Activated T-helper 9 cell treated with anti-CD3 and anti-CD28 coated beads, Interleukin-2, amount 50 U/mL, for 16 hours (primary cell): ENCODE data around the gene ITCH.
"Not testable (repeated sequence)": the region's sequence is repeated elsewhere in the genome, so short reads cannot be mapped to it uniquely, and the experiment has no call there.

ENCODE experiments used
- DNase-seq: peaks from one replicate; pipeline ENCODE4 v3.0.0-alpha.2; 2020; ENCODE audit warnings: low read depth

Gene ITCH

DNA sequence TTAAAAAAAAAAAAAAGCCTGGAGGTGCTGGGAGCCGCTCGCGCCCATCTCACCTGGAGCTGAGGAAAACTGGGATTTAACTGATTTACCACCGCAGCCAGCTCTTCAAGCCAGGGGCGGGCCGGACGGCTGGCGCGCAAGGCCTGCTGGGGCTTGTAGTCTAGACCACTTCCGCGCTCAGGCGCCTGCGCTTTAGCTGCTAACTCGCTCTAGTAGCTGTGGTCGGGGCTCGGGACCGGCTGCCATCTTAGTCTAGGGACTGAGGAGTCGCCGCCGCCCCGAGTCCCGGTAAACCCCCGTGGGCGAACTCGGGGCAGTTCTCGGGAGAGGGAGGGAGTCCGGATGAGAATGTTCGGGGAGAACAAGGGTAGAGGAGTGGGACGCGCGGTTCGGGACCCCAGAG is at the start of gene ITCH:
ITCH (plus strand) TSS at position 212 of the 403 bp plus-strand sequence. CDS start 30,539 bp downstream, outside the sequence.
- DNase-seq: peak; percentile 89

DNA sequence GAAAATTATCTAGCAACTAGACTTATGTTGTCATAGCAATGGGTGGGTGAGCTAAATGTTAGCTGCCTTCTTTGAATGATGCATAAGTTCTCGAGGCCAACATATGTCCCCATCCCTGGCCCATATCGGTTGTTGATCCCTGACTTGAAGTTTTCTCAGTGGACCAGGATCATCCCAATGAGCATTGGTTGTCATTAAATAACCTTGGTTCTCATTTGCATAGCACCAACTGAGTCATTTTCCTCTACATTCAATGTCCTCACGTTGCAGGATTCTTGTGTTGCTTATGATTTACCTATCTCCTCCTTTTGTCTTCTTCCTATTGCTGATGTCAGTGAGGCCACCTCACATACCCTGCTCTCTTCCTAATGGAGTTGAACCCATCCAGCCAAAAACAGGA is 47.8 kb upstream of the ITCH start:
- no peak for DNase-seq

DNA sequence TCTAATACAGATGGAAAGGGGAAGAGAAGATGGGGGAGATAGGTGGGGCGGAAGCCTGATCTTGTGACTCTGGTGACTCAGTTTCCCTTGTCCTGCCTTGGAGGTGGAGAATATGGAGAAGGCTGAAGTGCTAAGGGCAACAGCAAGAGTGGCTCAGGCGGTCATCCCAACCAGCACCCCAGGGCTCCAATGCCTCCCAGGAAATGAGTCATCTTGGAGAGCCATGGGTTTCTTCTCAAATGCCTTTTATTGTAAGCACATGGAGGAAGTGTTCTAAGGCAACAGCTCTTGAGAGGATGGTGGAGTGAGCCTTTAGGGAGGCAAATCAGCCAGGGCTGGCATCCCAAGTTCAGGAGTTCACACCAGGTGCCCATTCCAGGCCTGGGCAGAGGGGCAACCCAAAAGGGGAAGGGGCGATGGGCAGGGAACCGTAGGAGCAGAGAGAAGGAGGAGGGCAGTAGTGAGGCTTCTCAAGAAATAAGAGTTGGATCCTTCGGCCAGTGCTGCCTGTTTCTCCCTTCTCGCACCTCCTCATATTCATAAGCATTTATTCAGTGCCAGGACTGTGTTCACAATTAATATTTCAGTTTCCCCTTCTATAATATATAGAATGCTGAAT is 46.8 kb upstream of the ITCH start:
- DNase-seq: no peak

DNA sequence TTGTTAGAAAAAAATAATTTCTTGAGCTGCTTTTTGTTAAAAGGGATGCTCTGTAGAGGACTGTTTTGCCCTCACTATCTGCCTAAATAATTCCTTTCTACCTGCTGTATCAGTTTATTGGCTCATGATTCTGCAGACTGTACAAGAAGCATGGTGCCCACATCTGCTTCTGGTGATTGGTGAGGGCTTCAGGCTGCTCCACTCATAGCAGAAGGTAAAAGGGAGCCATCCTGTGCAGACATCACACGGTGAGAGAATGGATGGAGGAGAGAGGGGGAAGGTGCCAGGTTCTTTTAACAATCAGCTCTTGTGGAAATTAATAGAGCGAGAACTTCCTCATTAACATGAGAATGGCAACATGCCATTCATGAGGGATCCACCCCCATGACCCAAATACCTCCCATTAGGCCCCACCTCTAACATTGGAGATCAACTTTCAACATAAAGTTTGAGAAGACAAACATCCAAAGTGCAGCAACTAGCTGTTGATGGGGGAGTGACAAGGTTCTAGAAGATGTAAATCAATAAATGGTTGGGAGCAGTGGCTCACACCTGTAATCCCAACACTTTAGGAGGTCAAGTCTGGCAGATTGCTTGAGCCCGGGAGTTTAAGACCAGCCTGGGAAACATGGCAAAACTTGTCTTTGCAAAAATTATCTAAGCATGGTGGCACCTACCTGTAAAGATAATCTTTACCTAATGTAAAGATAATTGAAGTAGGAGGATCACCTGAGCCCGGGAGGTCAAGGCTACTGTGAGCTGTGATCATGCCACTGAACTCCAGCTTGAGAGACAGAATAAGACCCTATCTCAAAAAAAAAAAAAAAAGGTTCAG is 44.2 kb upstream of the ITCH start:
- DNase-seq: no peak

DNA sequence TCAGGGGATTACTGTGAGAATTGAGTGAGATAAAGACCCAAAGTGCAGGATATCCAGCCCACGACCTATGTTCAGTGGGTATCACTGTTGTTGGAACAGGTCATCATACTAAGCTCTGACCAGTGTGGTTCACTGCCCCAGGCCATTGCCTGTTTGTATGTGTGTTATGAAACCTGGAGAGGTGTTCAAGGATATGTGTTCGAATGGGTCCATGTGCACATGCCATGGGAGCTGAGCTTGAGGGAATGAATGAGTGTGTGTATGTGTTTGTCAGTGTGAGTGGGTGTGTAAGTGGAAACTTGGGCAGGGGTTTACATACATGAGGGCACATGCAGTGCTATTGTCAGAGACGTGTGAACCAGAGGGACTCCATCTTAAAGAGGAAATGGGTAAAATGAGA is 42.2 kb upstream of the ITCH start:
- DNase-seq: no peak

DNA sequence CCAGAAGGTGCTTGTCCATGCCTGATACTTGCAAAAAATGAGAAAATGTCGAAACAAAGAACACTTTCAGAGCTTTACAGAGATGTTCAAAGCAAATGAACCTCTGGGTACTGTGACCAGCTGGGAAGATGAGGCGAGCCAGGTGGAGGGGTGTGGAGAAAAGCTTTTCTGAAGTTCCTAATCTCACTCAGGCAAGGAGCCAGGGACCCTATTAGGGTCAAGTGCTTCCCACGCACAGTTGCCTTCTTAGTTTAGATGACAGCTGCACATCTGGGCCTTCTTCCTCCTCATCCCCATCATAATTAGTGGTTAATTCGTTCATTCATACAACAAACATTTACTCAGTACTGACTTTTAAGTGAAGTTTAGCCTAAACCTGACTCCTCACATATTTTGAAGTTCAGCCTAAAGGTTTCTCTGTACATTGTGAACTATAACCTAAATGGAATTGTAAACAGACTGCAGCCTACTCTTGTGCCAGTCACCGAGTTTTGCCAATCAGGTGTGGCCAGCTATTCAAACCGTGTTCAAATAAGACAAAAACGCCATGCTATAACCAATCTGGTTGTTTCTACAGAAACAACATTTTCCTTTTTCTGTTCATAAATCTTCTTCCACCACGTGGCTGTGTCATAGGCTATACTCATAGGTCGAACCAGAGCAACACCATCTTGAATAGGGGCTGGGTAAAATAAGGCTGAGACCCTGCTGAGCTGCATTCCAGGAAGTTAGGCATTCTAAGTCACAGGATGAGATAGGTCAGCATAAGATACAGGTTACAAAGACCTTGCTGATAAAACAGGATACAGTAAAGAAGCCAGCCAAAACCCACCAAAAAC is 40.6 kb upstream of the ITCH start:
- no peak for DNase-seq

DNA sequence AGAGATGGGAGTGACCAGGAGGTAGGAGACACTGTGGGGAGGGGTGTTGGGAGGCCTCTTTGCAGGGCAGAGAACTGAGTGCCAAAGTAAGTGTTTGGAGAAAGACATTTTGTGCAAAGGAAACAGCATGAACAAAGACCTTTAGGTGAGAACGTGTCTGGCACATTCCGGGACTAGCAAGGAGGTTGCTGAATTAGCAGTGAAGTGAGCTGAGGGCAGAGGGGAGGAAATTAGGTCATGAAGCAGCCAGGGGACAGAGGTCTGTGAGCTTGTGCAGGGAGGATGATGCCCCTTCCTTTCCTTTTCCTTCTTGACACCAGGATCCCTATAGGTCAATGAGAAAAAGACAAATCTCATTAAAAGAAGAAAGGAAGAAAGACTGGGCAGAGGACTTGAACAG is 38.5 kb upstream of the ITCH start:
- no peak for DNase-seq

DNA sequence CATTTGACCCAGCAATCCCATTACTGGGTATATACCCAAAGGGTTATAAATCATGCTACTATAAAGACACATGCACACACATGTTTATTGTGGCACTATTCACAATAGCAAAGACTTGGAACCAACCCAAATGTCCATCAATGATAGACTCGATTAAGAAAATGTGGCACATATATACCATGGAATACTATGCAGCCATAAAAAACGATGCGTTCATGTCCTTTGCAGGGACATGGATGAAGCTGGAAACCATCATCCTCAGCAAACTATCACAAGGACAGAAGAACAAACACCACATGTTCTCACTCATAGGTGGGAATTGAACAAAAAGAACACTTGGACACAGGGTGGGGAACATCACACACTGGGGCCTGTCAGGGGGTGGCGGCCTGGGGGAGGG is 34.9 kb upstream of the ITCH start:
- not testable (repeated sequence) for DNase-seq

DNA sequence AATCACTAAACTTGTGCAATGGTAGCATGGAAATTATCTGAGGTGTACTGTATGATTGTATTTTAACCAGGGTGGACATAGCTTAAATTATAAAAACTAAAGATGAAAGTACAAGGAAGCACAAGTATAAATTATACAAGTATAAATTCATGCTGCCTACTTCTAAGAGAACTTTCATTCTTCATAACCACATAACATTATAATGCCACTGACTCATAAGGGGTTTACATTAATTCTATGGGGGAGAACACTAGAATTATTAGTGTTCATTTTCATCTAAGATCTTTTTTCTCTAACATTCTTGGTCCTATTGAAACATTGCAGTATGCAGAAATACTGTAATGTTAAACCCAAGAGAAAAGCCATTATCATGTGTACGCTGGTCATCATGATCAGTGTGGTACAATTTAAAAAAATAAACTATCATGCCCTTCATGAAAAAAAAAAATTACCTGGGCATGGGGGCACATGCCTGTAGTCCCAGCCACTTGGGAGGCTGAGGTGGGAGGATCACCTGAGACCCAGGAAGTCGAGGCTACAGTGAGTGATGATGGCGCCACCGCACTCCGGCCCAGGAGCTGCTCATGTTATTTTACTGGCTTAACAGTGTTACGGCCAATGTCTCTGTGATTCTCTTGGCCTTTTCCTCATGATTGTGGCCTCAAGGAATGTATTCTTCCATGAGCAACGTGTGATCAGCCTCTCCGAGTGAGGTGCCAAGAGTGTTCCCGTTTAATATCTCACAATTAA is 34.0 kb upstream of the ITCH start:
- DNase-seq: no peak

DNA sequence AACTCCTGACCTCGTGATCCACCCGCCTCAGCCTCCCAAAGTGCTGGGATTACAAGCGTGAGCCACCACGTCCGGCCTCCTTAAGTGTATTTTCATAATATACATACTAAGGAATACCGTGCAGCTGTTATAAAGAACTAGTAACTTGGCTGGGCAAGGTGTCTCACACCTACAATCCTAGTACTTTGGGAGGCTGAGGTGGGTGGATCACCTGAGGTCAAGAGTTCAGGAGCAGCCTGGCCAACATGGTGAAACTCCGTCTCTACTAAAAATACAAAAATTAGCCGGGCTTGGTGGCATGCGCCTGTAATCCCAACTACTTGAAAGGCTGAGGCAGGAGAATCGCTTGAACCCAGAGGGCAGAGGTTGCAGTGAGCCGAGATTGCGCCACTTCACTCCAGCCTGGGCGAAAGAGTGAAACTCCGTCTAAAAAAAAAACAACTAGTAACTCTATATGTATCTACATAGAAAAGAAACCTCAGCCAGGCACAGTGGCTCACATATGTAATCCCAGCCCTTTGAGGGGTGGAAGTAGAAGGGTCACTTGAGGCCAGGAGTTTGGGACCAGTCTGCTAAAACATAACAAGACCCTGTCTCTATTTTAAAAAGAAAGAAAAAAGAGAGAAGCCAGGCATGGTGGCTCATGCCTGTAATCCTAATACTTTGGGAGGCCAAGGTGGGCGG is 32.1 kb upstream of the ITCH start:
- DNase-seq: not testable (repeated sequence)

DNA sequence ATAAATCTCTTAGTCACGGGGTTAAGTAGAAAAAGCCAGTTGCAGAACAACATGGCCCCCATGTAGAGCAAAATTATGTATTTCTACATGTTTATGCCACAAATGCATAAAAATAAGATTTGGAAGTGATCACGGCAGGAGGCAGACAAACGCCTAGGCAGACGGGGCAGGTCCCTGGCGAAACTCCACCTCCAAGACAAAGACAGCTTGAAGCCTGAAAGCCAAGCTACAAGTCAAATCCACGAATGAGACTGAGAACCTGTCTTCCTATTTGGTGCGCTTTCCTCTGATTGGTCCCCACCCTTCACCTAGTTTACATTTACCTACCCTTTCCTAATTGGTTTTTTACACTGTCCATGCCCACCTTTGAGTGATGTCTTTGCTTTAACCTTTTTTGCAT is 31.2 kb upstream of the ITCH start:
- DNase-seq: no peak

DNA sequence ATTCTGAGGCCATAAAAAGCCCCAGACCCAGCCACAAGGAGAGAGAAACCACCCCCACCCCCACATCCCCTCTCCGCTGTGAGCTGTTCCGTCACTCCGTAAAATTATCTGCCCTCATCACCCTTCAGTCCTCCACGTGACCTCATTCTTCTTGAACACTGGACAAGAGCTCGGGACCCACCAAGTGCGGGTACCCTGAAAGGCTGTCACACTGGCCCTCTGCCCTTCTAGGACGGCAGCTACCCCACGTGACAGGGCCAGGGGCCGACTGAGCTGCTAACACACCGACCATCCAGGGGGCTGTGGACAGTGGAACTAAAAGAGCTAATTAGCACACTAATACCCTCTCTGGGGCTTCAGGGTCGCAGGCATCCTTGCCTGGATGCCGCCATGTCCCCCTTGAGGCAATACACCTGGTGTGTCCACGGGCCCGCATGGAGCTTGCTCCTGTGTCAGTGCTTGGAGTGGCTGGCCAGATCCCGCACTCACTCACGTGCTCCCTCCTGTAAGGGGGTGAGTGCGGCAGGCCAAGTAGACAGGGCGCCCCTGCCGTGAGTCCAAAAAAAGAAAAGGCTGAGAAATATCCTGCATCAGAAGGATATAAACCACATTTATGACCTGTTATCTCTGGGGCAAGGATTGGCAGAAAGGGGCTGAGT is 30.7 kb upstream of the ITCH start:
- DNase-seq: no peak

DNA sequence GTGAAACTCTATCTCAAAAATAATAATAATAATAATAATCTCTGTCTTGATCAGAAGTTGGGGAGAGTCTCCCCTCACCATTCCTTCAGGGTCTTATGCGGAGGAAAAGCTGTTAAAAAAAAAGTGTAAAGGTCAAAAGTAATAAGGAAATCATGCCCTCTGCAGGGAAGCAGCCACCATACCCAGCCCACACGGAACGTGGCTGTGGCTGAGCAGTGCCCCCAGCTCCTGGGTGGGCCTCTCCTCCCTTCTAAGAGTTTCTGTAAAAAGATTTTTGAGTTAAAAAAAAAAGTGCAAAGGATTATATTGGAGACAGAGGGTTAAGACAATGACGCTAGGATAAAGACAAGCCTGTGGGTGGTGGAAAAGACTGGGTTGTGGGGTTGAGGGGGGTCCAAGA is 29.3 kb upstream of the ITCH start:
- no peak for DNase-seq

DNA sequence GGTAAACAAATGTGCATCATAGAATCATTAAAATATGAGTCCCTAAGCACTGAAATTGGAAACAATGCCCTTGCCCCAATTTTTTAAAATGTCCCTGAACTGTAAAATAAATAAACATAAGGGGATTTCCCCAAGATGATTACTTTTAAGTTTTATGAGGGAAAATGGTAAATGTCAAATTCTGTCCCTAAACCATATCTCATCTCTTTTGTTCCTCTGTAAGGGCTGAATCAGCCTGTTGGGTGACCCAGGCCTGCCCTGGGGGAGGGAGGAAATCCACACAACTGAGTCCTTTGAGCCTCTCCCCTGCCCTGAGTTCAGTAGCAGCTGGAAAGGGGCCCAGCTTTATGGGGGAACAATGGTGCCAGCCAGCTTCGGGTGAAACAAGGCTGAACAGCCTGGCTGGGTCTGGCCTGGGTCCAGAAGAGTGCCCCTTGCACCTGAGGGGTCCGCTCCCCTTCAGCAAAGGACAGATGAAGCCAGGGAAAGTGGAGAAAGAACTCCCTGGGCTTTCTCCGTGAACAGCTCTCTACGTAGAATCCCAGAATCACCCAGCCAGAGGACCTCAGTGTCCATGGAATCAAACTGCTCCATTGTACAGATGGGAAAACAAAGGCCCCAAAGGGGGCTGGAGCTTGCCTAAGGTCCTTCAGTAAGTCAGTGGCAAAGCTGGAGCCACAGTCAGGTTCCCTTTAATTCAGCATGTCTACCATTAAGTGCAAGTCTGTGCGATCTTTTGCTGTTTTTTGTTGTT is 28.2 kb upstream of the ITCH start:
- DNase-seq: no peak

DNA sequence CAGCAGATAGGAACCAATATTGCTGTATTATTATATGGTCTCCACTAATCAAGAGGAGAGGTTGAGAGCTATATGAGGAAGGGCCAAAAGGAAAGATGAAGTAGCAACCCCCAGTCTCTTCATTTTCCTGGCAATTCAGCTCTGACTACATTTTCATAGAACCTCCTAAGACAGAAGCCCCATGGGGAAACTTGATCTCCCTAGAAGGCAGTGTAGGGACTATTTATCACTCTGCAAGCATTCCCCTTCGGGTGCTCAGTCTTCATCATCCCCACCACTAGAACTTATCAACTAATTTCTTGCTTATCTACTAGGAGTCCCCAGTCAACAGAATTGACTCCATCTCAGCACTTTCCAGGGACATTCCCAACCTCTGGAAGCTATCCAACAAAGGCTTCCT is 25.5 kb upstream of the ITCH start:
- no peak for DNase-seq

DNA sequence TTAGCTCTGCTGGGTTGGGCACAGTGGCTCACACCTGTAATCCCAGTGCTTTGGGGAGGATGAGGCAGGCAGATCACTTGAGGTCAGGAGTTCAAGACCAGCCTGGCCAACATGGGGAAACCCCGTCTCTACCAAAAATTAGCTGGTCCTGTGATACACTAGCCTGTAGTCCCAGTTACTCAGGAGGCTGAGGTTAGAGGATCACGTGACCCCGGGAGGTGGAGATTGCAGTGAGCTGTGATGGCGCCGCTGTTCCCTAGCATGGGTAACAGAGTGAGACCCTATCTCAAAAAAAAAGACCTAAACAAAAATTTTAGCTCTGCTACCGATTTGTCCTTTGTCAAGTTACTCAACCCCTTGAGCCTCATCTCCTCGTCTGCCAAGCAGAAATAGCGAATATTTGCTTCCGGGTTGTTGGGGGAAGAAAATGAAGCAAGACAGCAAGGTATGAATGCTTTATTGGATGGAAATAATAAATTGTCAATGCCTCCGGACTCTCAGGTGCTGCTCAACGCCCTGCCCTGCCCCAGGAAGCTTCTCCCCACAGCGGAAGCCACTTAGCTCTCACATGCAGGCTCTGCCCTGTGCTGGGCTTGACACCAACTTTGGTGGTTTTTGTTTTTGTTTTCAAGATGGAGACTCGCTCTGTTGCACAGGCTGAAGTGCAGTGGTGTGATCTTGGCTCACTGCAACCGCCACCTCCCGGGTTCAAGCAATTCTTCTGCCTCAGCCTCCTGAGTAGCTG is 24.9 kb upstream of the ITCH start:
- no peak for DNase-seq

DNA sequence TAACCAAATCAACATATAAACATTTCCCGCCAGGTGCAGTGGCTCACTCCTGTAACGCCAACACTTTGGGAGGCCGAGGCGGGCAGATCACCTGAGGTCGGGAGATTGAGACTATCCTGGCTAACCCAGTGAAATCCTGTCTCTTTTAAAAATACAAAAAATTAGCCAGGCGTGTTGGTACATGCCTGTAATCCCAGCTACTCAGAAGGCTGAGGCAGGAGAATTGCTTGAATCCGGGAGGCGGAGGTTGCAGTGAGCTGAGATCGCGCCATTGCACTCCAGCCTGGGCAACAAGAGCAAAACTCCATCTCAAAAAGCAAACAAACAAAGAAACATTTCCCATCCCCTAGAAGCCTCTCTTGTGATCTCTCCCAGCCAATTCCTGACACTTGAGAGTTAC is 22.3 kb upstream of the ITCH start:
- not testable (repeated sequence) for DNase-seq

DNA sequence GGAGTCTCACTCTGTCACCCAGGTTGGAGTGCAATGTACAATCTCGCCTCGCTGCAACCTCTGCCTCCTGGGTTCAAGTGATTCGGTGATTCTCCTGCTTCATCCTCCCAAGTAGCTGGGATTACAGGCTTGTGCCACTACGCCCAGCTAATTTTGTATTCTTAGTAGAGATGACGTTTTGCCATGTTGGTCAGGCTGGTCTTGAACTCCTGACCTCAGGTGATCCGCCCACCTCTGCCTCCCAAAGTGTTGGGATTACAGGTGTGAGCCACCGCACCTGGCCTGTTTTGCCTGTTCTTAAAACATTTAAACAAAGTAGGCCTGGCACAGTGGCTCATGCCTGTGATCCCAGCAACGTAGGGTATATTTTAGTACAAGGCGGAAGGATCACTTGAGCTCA is 21.9 kb upstream of the ITCH start:
- DNase-seq: not testable (repeated sequence)

DNA sequence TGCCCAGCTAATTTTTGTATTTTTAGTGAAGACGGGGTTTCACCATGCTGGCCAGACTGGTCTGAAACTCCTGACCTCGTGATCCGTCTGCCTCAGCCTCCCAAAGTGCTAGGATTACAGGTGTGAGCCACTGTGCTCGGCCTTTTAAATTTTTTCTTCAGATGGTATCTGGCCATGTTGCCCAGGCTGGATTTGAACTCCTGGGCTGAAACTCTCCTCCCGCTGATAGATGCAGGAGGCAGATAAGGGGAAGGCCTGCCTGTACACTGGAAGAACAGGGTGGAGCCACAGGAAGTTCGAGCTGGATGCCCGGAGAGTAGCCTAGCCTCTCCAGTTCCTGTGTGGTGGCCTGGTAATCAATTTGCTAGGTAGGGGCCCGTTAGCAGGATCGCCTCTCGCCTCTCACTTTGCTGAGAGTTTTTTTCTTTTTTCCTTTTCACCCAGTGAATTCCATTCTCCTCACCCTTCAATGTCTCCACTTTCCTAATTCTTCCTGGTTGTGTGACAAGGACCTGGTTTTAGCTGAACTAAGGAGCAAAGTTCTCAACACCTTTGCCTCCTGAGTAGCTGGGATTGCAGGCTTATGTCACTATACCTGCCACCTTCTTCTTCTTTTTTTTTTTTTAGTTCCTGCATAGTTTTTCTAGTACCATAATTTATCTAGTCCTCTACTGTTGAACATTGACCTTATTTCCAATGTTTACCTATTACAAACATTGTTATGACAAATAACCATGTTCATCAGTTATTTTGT is 19.4 kb upstream of the ITCH start:
- no peak for DNase-seq
